Activated CD4-positive, alpha-beta T cell treated with anti-CD3 and anti-CD28 coated beads, Interleukin-2, amount 10 ng/mL, durations not matched to agents 24 days and 14 days (primary cell): ENCODE measurements around the gene MED20. TPM values are rescaled to one million over a fixed set of nuclear protein-coding genes. Genes with fewer than 3 reads are reported as not detected.

Experiments used
- DNase-seq: peaks from one replicate; pipeline ENCODE4 v3.0.0; 2022
- H3K27ac Mint-ChIP-seq: one replicate; pipeline ENCODE4 v1.8.0; 2022; ENCODE audit warnings: mild to moderate bottlenecking, mixed read lengths
- H3K27me3 Mint-ChIP-seq: one replicate; pipeline ENCODE4 v1.8.0; 2022; ENCODE audit warnings: mixed read lengths
- H3K36me3 Mint-ChIP-seq: one replicate; pipeline ENCODE4 v1.8.0; 2022; ENCODE audit warnings: low read depth, mild to moderate bottlenecking, mixed read lengths
- H3K4me1 Mint-ChIP-seq: one replicate; pipeline ENCODE4 v1.8.0; 2021; ENCODE audit warnings: mixed read lengths
- H3K4me3 Mint-ChIP-seq: one replicate; pipeline ENCODE4 v1.8.0; 2022; ENCODE audit warnings: mild to moderate bottlenecking, moderate library complexity, mixed read lengths
- H3K9me3 Mint-ChIP-seq: one replicate; pipeline ENCODE4 v1.8.0; 2021; ENCODE audit warnings: mixed read lengths
- intact Hi-C: fragments of 100-400 bp; cut with micrococcal nuclease; formaldehyde crosslinking; loops from one replicate; pipeline ENCODE4 v1.15.1; 2023
- total RNA-seq: library from RNA; stranded (reverse); gene quantifications from 2 replicates; pipeline ENCODE4 v1.2.3, GENCODE V29; 2022

MED20 gene
- total RNA-seq, 1 donor from 2014 or later = 22.8 TPM

- peaks cover 31% of the 10 kb centered on the region for H3K36me3 Mint-ChIP-seq
- intact Hi-C loops = no loop called here
- H3K4me3 Mint-ChIP-seq = no peak overlapping the region
Observed at GRCh38 chr6:41914869-41915530, 5.9 kb downstream of the MED20 start.

GRCh38 chr6:41914343-41914742 is 6.6 kb downstream of the MED20 start:
- H3K4me1 Mint-ChIP-seq = peaks cover 26% of the 10 kb centered on the region
- DNase-seq = no peak
- H3K4me3 Mint-ChIP-seq = no peak overlapping the region
- no peak overlapping the region for H3K27ac Mint-ChIP-seq
- H3K9me3 Mint-ChIP-seq = no peaks in the 10 kb centered on the region
- intact Hi-C loops = no loop called here
- H3K36me3 Mint-ChIP-seq = peaks cover 32% of the 10 kb centered on the region
- H3K27me3 Mint-ChIP-seq = no peaks in the 10 kb centered on the region

More at GRCh38 chr6:41914869-41915530, 5.9 kb downstream of the MED20 start:
- no peaks in the 10 kb centered on the region for H3K9me3 Mint-ChIP-seq
- H3K27me3 Mint-ChIP-seq = no peaks in the 10 kb centered on the region
- peaks cover 33% of the 10 kb centered on the region for H3K4me1 Mint-ChIP-seq
- H3K27ac Mint-ChIP-seq = peak overlapping the region; percentile 36
- no peak for DNase-seq

- Mint-ChIP-seq H3K27me3 (no peaks in the 10 kb centered on the region), H3K36me3 (peaks cover 46% of the 10 kb centered on the region), H3K9me3 (no peaks in the 10 kb centered on the region), H3K27ac (peak overlapping the region; percentile 21), H3K4me1 (peaks cover 22% of the 10 kb centered on the region), H3K4me3 (no peak overlapping the region)
- DNase-seq = no peak
- intact Hi-C loops = no loop called here
Observed at GRCh38 chr6:41909727-41910126, 11.2 kb downstream of the MED20 start.

GRCh38 chr6:41901882-41902519 is 18.9 kb downstream of the MED20 start:
- no peaks in the 10 kb centered on the region for H3K27me3 Mint-ChIP-seq
- intact Hi-C loops = loop anchor here (1.0 kb wide), 1 partner anchor 142 kb away; no protein-coding TSS in a partner anchor

GRCh38 chr6:41900861-41901260 is 20.1 kb downstream of the MED20 start:
- Mint-ChIP-seq H3K9me3 (no peaks in the 10 kb centered on the region), H3K4me3 (no peak overlapping the region), H3K36me3 (peaks cover 17% of the 10 kb centered on the region), H3K4me1 (peaks cover 22% of the 10 kb centered on the region), H3K27me3 (no peaks in the 10 kb centered on the region), H3K27ac (no peak overlapping the region)
- intact Hi-C loops = no loop called here
- DNase-seq = no peak

More at GRCh38 chr6:41901882-41902519, 18.9 kb downstream of the MED20 start:
- H3K9me3 Mint-ChIP-seq = no peaks in the 10 kb centered on the region
- H3K4me1 Mint-ChIP-seq = peaks cover 18% of the 10 kb centered on the region
- DNase-seq = peak; percentile 87
- H3K36me3 Mint-ChIP-seq = peaks cover 26% of the 10 kb centered on the region
- no peak overlapping the region for H3K4me3 Mint-ChIP-seq
- no peak overlapping the region for H3K27ac Mint-ChIP-seq

- Mint-ChIP-seq H3K4me3 (no peak overlapping the region), H3K4me1 (peaks cover 12% of the 10 kb centered on the region), H3K9me3 (no peaks in the 10 kb centered on the region), H3K27me3 (peaks cover 4% of the 10 kb centered on the region), H3K36me3 (peaks cover 5% of the 10 kb centered on the region), H3K27ac (peak overlapping the region; percentile 90)
- DNase-seq = no peak
- intact Hi-C loops = no loop called here
Observed at GRCh38 chr6:41896281-41896680, 24.7 kb downstream of the MED20 start.

- Mint-ChIP-seq H3K4me1 (peaks cover 12% of the 10 kb centered on the region), H3K27me3 (peaks cover 4% of the 10 kb centered on the region), H3K36me3 (peaks cover 8% of the 10 kb centered on the region), H3K27ac (peak within 1 kb of the TSS; percentile 90), H3K9me3 (no peaks in the 10 kb centered on the region), H3K4me3 (no peak within 1 kb of the TSS)
- DNase-seq = peak; percentile 97
- intact Hi-C loops = loop anchor here (1.0 to 2.0 kb wide), 4 partner anchors 26 to 149 kb away; partner anchors contain the start of genes BYSL, MED20 and TOMM6
Observed at GRCh38 chr6:41895300-41896233, 25.4 kb downstream of the MED20 start, which contains the start of gene USP49. Gene USP49, minus strand, starts transcription at chr6:41895375. Its CDS starts 88,392 bp downstream, at chr6:41806983.

- H3K4me1 Mint-ChIP-seq = peaks cover 12% of the 10 kb centered on the region
- DNase-seq = no peak
- no peaks in the 10 kb centered on the region for H3K9me3 Mint-ChIP-seq
- H3K27me3 Mint-ChIP-seq = peaks cover 4% of the 10 kb centered on the region
- intact Hi-C loops = loop anchor here (1.0 to 2.0 kb wide), 4 partner anchors 27 to 150 kb away; partner anchors contain the start of genes BYSL, MED20 and TOMM6
- peak overlapping the region; percentile 90 for H3K27ac Mint-ChIP-seq
- peaks cover 4% of the 10 kb centered on the region for H3K36me3 Mint-ChIP-seq
- H3K4me3 Mint-ChIP-seq = no peak overlapping the region
Observed at GRCh38 chr6:41894366-41895299, 26.3 kb downstream of the MED20 start.

GRCh38 chr6:41892921-41893564 is 27.9 kb downstream of the MED20 start:
- DNase-seq = no peak
- H3K9me3 Mint-ChIP-seq = no peaks in the 10 kb centered on the region
- no peak overlapping the region for H3K4me3 Mint-ChIP-seq
- H3K4me1 Mint-ChIP-seq = peaks cover 12% of the 10 kb centered on the region
- peaks cover 4% of the 10 kb centered on the region for H3K27me3 Mint-ChIP-seq
- H3K27ac Mint-ChIP-seq = no peak overlapping the region
- H3K36me3 Mint-ChIP-seq = peaks cover 4% of the 10 kb centered on the region
- intact Hi-C loops = no loop called here

- Mint-ChIP-seq H3K9me3 (no peaks in the 10 kb centered on the region), H3K27ac (no peak overlapping the region), H3K4me1 (no peaks in the 10 kb centered on the region), H3K4me3 (no peak overlapping the region), H3K27me3 (peaks cover 2% of the 10 kb centered on the region), H3K36me3 (peaks cover 3% of the 10 kb centered on the region)
- intact Hi-C loops = no loop called here
- no peak for DNase-seq
Observed at GRCh38 chr6:41887331-41887751, 33.6 kb downstream of the MED20 start.

GRCh38 chr6:41885930-41886329 is 35.0 kb downstream of the MED20 start:
- Mint-ChIP-seq H3K27me3 (no peaks in the 10 kb centered on the region), H3K27ac (no peak overlapping the region), H3K4me1 (no peaks in the 10 kb centered on the region), H3K4me3 (no peak overlapping the region), H3K9me3 (no peaks in the 10 kb centered on the region), H3K36me3 (peaks cover 2% of the 10 kb centered on the region)
- DNase-seq = no peak
- intact Hi-C loops = no loop called here

- Mint-ChIP-seq H3K4me1 (peaks cover 2% of the 10 kb centered on the region), H3K27ac (no peak overlapping the region), H3K36me3 (no peaks in the 10 kb centered on the region), H3K4me3 (no peak overlapping the region), H3K9me3 (no peaks in the 10 kb centered on the region), H3K27me3 (no peaks in the 10 kb centered on the region)
- DNase-seq = no peak
- intact Hi-C loops = no loop called here
Observed at GRCh38 chr6:41884957-41885356, 36.0 kb downstream of the MED20 start.
